HG03175 (cell line): Measurements from ENCODE around the gene UBE2N.
"Not testable (repeated sequence)": the region's sequence is repeated elsewhere in the genome, so short reads cannot be mapped to it uniquely, and the experiment has no call there.

Experiments
- ATAC-seq: cut with Tn5 transposase; IDR thresholded peaks from one replicate; pipeline ENCODE4 v1.9.1; 2021; ENCODE audit warnings: mild to moderate bottlenecking, moderate library complexity; ENCODE audit not compliant: unreplicated experiment

Gene UBE2N

DNA sequence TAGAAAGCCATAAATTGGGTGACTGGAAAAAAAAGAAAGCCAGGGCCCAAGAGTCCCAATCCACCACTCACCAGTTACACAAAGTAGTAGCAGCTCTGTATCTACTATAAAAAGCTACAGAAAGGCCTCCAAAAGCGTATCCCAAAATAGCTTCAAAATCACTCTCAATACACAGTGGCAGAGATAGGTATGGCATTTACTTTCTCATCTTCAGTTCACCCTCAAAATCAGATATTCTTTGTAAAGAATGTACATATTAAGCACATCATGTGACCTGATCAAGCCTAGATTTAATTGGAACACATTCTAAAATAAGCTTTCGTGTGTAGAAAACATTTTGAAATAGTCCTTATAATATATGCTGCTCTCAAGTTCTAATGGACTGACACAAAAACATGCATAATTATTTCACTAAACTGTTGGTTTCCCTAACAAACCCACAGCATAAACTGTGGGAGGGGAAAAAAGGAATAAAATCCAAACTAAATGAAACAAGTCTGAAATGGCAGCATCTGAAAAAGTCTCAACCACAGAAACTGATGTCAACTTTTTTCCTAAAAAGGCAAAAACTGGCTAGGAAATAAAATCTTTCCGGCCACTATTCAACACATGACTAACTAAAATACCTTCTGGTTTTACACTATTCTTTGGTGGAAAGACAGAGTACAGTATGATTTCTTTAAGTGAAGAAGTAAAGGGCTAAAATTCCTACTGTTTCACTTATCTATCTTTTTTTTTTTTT is 25.9 kb downstream of the UBE2N start:
- no peak for ATAC-seq

DNA sequence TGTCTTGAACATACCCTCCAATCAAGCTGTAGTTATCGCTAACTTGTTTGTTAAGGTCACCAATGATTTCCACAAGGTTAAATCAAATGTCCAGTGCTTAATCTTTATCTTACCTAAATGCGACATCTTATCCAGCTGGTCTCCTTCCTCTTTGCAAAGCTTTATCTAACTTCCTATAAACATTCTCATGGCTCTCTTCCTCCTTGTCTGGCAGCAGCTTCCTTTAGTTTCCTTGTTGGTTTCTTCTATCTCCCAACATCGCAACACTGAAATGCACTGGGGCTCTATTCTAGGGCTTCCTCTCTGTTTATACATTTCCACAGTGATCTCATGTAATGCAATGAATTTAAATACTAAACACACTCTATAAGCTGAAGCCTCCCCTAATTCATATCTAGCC is 28.7 kb downstream of the UBE2N start:
- ATAC-seq: no peak

DNA sequence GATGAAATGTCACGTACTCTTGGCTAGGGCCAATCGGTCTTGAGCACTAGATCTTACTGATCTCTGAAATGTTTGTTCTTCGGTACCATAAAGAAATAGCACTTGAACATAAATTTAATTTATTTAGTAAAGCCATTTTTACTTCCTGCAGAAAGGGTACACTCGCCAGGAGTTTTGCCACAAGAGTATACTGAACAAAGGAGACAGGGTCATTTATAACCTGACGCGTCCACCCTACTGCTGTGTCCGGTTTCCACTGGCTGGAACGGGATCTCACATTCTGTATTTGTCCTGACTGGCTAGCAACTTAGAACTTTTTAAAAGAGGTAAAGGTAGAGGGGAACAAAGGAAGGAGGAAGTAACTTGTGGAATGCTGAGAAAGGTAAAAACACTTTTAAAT is 29.4 kb downstream of the UBE2N start:
- ATAC-seq: not testable (repeated sequence)

DNA sequence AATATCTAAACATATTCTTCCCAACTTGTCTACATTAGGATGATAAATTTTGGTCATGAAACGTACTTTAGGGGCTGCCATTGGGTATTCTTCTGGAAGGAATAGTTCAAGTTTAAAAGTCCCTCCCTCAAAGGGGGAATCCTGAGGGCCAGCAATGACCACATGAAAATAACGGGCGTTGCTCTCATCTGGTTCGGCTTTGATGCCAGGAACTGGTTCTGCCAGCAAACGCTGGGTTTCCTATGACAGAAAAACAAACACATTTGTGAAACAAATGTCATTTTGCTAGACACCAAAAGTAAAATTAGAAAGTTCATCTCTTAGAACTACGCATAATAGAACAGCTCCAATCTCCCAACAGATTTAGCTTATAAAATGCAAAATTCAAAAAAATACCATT is 30.7 kb downstream of the UBE2N start:
- ATAC-seq: not testable (repeated sequence)

DNA sequence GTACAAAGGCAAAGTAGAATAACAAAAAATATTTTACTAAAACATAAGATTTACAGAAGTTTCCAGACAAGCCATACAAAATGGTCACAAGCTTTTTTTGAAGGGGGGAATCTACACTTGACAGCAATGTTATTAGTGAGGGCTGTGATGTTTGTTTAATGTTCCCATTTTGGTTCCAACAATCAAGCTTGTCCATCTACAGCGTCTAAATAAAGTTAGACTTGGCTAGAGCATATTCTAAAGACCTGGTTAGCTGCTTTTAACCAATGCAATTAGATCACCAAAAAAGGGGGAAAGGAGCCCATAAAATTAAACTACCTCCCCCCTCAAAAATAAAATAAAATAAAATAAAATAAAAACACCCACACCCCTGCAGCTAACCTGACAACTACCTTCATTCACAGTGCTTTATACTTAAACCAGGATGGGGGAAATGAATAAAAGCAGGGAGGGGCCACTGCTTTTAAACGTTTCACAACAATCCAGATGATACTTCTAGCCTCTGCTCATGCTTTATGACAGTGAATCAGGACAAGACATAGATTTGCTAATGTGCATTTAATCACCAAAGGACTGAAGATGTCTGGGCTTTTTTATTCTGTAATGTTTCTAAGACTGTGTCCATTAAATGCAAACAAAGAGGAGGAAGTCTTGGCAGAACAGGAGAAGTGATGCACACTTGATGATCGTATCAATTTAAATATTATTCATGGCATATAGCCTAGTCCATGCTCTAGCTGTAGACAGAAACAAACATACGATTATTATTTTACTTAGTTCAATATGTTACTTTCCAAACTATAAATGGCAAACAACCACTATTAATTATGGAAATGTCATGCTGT is 32.2 kb downstream of the UBE2N start:
- ATAC-seq: not testable (repeated sequence)

DNA sequence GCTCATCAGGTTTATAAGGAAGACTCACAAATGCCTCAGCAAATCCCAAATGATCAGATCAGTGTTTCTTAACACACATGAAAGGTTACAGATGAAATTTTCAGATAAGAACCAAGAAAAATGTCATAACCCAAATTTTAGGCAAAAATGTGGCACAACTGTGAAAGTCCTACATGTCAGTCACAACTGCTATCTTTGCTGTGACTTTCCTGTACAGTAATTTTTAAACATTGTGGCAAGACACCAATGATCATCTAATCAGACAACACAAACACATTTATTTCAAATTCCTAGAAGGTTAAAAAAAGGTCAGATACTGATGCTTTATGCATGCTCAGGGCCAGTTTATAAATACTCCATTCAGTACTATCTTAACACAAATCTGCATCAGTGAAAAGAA is 32.9 kb downstream of the UBE2N start:
- no peak for ATAC-seq

DNA sequence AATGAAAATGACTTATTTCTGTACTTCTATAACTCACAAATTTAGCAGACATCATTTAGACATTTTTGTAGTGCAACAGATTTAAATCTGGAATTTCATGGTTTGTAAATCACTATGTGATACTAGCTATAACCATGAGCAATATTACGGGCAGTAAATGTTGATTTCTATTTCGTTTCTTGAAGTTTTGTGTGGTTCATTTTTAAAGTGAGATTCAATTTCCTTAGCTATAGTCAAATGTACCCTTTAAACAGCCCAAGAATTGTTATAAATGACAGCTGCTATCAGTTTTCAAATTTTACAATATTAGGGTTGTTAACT is 33.8 kb downstream of the UBE2N start:
- no peak for ATAC-seq

DNA sequence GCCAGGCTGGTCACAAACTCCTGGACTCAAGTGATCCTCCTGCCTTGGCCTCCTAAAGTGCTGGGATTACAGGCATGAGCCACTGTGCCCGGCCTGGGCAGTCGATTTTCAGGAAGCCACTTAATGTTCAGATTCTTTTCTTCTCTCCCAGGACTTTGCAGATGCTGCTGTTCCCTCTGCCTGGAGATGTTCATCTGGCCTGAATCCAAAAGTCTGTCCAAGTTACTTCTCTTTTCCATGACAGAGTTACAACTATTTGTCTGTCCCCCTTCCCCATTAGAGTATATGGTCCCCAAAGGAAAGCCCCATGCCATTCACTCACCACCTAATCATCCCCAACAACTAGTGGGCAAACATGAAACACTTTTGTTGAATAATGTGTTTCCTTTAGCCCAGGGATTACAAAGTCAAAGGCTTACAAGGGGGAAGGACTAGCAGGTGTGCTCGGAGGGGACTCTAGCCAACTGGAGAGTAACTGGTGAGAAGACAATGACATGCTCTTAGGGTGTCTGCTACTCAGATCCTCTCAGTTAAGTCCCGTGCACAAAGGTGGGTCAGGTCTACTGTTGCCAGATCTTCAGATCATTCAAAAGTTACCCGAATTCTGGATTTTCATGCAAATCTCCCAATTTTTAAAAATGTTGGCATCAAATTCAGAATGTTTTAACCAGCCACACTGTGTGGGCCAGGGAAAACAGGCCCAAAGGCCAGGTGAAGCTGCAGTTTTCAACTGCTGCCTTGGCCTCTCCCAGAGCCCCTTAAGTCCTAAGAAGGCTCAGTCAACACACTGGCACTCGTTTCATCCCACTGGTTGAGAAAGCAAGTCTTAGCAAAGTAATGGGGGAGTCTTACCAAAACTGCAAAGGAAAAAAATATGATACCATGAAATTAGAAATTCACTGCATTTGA is 34.4 kb downstream of the UBE2N start:
- ATAC-seq: no peak

DNA sequence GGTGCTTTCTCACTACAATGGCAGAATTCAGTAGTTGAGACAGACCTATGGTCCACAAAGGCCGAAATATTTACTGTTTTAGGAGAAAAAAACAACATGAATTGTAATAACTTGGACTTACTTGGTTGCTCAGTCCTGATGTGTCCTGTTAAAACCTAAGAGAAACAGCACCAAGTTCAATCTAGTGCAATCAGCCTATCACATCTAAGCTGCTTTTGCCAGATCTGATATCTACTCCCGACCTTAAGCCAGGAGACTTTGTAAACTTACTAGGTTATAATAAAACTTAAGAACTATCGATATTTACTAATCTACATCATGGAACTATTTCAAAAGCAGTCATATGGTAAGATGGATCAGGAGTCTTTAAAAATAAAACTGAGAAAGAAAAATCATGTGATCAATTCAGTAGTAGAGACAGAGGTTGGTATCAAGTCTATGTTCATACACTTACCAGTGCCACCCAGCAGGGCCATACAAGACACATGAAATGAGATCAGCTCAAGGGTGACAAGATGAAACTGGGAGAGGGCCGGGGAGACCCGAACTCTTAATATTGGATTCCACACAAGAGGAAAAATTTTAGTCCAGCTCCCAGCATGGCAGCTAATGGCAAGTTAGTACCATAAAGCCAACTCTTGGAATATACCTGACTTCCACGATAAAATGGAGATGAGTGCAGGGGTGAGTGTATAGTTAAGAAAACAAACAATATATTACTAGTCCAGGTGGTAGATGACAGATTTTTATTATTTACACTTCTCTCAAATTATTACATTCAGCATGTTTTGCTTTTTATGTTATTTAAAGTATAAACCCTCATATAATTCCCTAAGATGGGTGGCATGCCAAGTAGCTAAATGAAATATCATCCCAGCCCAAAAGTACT is 36.5 kb downstream of the UBE2N start:
- ATAC-seq: no peak

DNA sequence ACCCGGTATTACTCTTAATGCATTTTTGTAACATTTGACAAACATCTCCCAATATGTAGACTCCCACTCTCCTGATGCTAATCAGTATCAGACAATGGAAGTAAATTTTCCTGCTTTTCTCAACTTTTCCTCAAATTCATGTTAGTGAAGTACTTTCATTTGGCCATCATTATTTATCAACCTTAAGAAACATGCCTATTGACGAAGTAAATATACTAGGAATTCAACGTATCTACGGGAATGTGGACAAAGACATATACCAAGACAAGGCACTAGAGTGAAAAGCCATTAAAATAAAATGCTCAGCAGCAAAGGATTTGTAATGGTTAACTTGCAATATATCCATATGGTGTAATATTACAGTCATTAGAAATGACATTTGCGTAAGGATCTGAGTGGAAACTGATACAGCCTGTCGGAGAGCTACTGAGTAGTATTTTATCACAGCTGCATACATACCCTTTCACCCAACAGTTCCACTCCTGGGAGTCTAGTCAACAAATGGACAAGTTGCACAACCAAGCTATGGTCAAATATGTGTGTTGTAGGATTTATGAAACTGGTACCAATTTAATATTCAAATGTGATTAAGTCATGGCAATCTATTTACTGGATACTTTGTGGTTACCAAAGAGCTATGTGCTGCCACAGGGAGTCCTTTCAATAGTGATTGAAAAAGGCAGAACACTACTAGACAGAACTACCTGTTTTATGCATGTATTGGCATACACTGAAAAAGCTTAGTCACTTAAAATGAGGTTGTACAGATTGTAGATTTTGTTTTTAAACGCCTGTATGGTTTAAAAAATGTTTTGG is 37.6 kb downstream of the UBE2N start:
- no peak for ATAC-seq

DNA sequence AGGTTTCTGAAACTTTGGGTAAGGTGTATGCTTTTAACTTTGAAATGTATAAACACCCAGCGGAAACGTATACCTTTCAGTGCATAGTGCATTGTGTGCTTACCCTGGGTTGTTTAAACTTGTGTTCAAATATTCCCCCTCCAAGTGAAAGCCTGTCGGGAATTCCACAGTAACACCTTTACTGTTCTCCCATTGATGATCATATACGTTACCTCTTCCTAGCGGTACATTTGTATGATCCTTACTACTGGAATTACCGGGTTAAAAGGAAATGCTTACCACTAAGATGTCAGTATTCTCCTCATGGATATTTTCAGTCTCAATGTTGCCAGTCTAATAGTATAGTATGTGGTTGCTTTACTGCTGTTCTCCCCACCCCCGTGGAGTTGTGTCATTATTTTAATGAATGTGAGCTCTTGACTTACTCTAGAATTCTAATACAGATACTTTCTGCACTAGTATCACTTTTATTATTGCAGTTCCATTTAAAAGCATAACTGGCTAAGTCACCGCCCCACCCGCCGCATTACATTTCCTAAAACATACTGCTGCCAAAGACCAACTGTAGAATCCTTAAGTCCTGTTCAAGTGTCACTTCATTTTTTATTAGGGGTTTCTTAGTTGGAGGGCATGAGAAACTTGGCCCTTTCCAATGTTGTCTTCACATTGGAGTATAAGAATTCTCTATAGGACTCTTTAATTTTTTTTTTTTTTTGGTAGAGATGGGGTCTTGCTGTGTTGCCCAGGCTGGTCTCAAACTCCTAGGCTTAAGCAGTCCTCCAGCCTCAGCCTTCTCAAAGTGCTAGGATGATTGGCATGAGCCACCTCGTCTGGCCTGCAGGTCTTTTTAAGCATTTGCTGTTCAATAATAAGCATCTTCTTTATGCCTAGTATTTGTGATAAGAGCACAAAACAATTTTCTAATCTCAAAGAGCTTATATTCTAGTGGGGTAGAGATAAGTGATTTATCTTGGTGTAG is 39.1 kb downstream of the UBE2N start:
- ATAC-seq: no peak

DNA sequence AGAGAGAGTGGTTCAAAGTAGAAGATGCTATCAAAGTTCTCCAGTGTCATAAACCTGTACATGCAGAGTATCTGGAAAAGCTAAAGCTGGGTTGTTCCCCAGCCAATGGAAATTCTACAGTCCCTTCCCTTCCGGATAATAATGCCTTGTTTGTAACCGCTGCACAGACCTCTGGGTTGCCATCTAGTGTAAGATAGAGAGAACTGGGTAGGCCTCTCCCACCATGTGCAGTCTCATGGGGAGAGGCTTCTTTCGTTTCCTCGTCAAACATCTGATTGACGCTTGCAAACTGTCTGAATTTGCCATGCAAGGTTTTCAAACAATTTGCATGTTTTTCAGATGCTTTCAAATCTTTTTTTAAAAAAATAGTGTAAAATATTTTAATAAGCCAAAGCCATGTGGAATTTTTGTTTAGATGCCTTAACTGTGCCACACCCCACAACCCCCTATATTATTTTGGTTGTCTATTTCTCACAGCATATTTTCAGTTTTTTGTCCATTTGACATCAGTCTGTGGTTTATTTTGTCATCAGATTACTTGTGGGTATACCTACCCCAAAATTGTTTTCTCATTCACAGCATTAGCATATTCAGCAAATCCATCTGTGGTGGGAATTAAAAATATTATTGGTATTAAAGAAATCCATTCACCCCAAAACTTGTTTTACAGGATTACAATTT is 42.4 kb downstream of the UBE2N start:
- ATAC-seq: peak; percentile 93

DNA sequence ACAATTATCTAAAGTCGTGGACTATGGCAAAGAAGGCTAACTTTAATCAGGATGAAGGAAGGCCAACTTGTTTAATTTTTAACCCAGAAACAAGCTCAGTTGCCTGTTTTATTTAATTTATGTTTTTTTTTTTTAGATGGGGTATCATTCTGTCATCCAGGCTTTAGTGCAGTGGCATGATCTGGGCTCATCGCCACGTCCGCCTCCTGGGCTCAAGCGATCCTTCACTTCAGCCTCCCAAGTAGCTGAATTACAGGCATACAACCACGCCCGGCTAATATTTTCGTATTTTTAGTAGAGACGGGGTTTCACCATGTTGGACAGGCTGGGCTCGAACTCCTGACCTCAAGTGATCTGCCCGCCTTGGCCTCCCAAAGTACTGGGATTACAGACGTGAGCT is 44.3 kb downstream of the UBE2N start:
- no peak for ATAC-seq

DNA sequence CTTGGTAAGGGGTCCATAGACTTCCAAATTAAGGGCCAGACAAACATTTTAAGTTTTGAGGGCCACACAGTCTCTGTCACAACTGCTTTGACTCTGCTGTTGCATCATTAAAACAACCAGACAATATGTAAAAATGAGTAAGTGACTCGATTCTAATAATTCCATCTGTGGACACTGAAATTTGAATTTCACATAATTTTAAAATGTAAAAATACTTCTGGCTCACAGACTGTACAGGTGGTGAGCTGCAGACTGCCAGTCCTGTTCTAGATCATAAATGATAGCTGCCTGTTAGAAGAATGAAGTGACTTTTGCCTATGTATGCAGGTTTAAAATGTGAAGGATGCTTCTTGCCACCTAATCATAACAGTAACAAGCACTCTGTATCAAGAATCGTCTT is 48.3 kb downstream of the UBE2N start:
- ATAC-seq: no peak

DNA sequence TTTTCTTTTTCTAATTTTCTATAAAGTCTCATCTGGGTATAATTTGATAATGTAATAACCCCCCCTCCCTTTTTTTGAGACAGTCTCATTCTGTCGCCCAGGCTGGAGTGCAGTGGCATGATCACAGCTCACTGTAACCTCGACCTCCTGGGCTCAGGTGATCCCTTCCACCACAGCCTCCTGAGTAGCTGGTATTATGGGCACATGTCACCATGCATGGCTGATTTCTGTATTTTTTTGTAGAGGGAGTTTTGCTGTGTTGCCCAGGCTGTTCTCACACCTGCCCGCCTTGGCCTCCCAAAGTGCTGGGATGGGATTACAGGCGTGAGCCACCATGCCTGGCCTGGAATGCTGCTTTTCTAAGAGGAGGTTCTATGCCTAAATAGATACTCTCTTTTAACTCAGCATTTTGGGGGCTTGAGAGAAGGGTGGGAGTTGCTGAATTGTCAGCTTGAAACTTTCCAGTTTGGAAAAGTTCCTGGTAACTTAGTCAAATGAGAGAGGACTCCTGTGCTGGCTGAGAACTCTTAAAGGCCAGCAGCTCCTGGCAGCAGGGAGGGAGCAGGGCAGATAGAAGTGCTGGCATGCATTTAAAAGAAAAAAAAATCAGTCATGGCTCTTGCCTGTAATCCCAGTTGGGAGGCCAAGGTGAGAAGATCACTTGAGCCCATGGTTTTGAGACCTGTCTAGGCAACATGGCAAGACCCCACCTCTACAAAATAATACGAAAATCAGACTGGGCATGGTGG is 51.0 kb downstream of the UBE2N start:
- no peak for ATAC-seq

DNA sequence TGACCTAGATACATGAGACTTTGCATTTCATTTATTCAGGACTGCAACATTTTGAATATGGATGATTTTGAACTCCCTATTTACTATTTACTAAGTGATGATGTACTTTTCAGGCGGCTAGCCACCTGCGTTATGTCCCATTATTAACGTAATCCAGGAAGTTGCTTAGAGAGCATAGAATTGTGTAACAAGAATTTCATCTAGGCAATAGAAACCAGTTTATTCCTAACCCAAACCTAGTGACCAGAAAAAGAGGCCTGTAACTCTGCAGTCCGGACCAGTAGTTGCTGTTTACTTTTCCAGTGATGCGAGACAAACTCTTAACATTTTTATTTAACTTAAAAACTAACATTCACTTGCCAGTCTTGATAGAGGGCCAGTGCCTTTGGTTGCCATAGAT is 51.7 kb downstream of the UBE2N start:
- no peak for ATAC-seq

DNA sequence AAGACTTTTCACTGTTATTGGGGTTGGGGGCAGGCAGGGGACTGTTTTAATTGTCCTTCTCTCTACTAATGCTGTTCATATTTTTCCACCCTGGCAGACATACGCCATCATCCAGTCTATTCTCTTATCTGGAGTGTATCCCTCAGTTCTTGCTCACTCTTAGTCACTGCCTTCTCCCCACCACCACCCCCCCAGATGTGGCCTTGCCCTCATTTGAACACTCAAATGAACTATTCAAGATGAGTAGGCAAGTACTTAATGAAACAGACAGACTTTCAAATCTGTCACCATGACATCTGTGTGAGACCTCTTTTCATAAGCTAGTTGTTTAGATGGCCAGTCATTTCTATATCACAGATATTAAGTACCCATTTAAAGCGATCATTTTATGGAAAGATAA is 54.0 kb downstream of the UBE2N start:
- peak; percentile 52 for ATAC-seq
